Uterus (tissue), 4 donors: ENCODE data around the gene STAP2. TPM values are rescaled to one million over a fixed set of nuclear protein-coding genes. Genes with fewer than 3 reads are reported as not detected.

Source experiments
- DNase-seq, 2 donors: peaks; one replicate each; pipeline ENCODE4 v3.0.0-alpha.2; 2019 to 2020
- H3K27ac ChIP-seq, 2 donors: fragments of 200-600 bp; sonication (generic); 1 replicate in 1 of 2; 2 replicates in 1 of 2; pipeline ENCODE4 v1.5.1; 2016 to 2018
- H3K27me3 ChIP-seq, 2 donors: fragments of 200-600 bp; sonication (generic); one replicate each; pipeline ENCODE4 v1.5.1; 2018 to 2019; ENCODE audit warnings: control low read depth in 1 of 2
- H3K36me3 ChIP-seq, 2 donors: fragments of 200-600 bp; sonication (generic); one replicate each; pipeline ENCODE4 v1.5.1; 2019; ENCODE audit warnings: control low read depth in 1 of 2
- H3K4me1 ChIP-seq, 2 donors: fragments of 200-600 bp; sonication (generic); one replicate each; pipeline ENCODE4 v1.5.1; 2018 to 2019; ENCODE audit warnings: control low read depth in 1 of 2
- H3K4me3 ChIP-seq, 2 donors: fragments of 200-600 bp; sonication (generic); 1 replicate in 1 of 2; 2 replicates in 1 of 2; pipeline ENCODE4 v1.5.1; 2018 to 2019; ENCODE audit warnings: mild to moderate bottlenecking in 1 of 2
- H3K9me3 ChIP-seq, 2 donors: fragments of 200-600 bp; sonication (generic); one replicate each; pipeline ENCODE4 v1.5.1; 2019; ENCODE audit warnings: control low read depth in 1 of 2
- POLR2A ChIP-seq, 2 donors: fragments of 450-650 bp; IDR thresholded peaks; one replicate each; pipeline ENCODE4 v1.6.1; 2016; ENCODE audit warnings: antibody characterized with exemption in 2 of 2, mild to moderate bottlenecking in 1 of 2, moderate library complexity in 1 of 2
- intact Hi-C: fragments of 100-400 bp; cut with DNase I; formaldehyde crosslinking; loops from one replicate; pipeline ENCODE4 v1.15.1; 2023; ENCODE audit warnings: low total_unique reads
- total RNA-seq, 4 donors: library from RNA; depleted of rRNA in 3 of 4; stranded (reverse); fragments of >200 nt in 3 of 4; gene quantifications; one replicate each; pipeline versions ENCODE4 v1.1.0 to v1.2.4, GENCODE V29; 2014 to 2023
- TF ChIP-seq, protein P1 (sequence below), 4 experiments: fragments of 200-600 bp in 2 of 4; fragments of 450-650 bp in 2 of 4; sonication (generic) in 2 of 4; IDR thresholded peaks; one replicate each; pipeline ENCODE4 v1.5.1; 2016 to 2019; ENCODE audit warnings: antibody characterized with exemption in 4 of 4, mild to moderate bottlenecking in 2 of 4, moderate library complexity in 1 of 4
- donor health status: DM: yes; HTN: yes; CAD: no.

Gene STAP2
- total RNA-seq, 4 donors from 2014 or later: 0.29 to 9.4 (median 6.2) TPM

DNA sequence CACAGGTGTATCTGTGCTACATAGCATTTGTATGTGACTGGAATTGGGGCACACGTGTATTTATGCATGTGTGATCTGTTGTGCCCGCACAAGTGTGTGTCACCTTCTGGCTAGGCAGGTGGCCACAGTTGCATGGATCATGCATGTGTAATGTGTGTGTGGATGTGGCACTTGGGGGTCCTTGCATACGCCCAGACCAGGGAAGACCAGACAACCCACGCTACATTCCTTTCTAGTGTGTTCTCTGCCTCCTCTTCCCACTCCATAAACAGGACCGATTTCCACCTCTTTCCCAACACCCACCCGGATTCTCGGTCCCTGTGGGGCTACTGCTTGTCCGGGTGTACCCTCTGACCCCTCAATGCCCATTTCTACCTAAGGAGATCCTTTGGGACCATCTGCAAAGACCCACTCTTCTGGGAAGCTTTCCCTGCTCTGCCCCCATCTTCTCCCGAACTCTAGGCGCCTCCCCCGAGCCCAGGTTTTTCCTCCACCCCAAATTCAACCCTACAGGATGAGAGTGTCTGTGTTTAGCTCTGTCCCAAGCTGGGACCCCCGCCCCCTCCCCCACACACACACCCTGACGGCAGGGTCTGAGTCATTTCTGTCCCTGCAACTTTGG is 12.3 kb downstream of the STAP2 start:
- intact Hi-C loops: no loop called here
- no peak for DNase-seq
- Histone ChIP-seq H3K27me3 (no peaks in the 10 kb centered on the region), H3K4me3 (no peak overlapping the region), H3K27ac (no peak overlapping the region), H3K36me3 (no peaks in the 10 kb centered on the region), H3K9me3 (no peaks in the 10 kb centered on the region), H3K4me1 (peaks cover 0 to 11% of the 10 kb centered on the region in 2 donors)
- TF ChIP-seq POLR2A (IDR thresholded peaks at IDR 0.05): no peak
- TF ChIP-seq, protein P1, sequence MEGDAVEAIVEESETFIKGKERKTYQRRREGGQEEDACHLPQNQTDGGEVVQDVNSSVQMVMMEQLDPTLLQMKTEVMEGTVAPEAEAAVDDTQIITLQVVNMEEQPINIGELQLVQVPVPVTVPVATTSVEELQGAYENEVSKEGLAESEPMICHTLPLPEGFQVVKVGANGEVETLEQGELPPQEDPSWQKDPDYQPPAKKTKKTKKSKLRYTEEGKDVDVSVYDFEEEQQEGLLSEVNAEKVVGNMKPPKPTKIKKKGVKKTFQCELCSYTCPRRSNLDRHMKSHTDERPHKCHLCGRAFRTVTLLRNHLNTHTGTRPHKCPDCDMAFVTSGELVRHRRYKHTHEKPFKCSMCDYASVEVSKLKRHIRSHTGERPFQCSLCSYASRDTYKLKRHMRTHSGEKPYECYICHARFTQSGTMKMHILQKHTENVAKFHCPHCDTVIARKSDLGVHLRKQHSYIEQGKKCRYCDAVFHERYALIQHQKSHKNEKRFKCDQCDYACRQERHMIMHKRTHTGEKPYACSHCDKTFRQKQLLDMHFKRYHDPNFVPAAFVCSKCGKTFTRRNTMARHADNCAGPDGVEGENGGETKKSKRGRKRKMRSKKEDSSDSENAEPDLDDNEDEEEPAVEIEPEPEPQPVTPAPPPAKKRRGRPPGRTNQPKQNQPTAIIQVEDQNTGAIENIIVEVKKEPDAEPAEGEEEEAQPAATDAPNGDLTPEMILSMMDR (IDR thresholded peaks at IDR 0.05): no peak

DNA sequence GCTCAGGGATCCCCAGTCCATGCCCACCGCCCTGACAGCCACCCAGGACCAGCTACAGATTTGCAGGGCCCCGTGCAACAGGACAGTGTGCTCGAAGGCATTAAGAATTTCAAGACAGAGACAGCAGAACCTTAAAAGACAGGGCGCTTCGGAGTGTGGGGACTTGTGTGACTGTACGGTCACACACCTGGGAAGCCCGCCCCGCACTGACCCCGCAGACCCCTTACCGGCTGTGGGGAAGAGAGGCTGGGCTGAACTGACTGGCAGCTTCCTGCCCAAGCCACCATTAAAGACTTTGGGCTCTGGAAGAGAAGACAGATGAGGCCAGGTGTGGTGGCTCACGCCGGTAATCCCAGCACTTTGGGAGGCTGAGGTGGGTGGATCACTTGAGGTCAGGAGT is 14.4 kb downstream of the STAP2 start:
- Histone ChIP-seq H3K27me3 (no peaks in the 10 kb centered on the region), H3K9me3 (no peaks in the 10 kb centered on the region), H3K4me3 (no peak overlapping the region), H3K4me1 (peaks cover 0 to 11% of the 10 kb centered on the region in 2 donors), H3K27ac (no peak overlapping the region), H3K36me3 (no peaks in the 10 kb centered on the region)
- TF ChIP-seq POLR2A (IDR thresholded peaks at IDR 0.05): no peak
- TF ChIP-seq, protein P1 (IDR thresholded peaks at IDR 0.05): no peak
- intact Hi-C loops: no loop called here
- no peak for DNase-seq

DNA sequence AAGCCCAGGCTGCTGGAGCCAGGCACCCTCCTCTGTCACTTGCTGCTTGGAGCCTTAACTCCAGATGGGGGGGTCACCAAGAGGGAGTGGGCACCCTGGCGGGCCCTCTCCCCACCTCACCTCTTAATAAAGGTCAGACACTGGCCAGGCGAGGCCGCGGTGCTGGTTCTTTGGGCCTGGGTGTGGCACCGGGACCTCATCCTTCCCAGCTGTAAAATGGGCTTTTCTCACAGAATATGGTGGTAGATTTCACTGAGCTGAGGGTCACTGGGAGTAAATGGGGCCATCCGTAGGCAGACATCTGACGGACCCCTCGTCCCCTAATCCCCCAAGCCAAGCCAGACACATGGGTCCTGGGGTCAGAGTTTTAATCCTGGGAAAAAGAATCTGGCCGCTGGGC is 14.9 kb downstream of the STAP2 start:
- TF ChIP-seq POLR2A (IDR thresholded peaks at IDR 0.05): no peak
- TF ChIP-seq, protein P1 (IDR thresholded peaks at IDR 0.05): no peak
- intact Hi-C loops: no loop called here
- Histone ChIP-seq H3K4me3 (no peak overlapping the region), H3K27ac (no peak overlapping the region), H3K36me3 (no peaks in the 10 kb centered on the region), H3K27me3 (no peaks in the 10 kb centered on the region), H3K9me3 (no peaks in the 10 kb centered on the region), H3K4me1 (peaks cover 0 to 11% of the 10 kb centered on the region in 2 donors)
- DNase-seq: no peak

- H3K4me1 ChIP-seq: peaks cover 0 to 11% of the 10 kb centered on the region in 2 donors
- no peak for TF ChIP-seq POLR2A (IDR thresholded peaks at IDR 0.05)
- TF ChIP-seq, protein P1 (IDR thresholded peaks at IDR 0.05): no peak
- DNase-seq: no peak
- no peaks in the 10 kb centered on the region for H3K27me3 ChIP-seq
- no peaks in the 10 kb centered on the region for H3K9me3 ChIP-seq
- no peaks in the 10 kb centered on the region for H3K36me3 ChIP-seq
- intact Hi-C loops: no loop called here
- no peak overlapping the region for H3K27ac ChIP-seq
- no peak overlapping the region for H3K4me3 ChIP-seq
Measured at GRCh38 chr19:4322942-4323665, 15.5 kb downstream of the STAP2 start.

DNA sequence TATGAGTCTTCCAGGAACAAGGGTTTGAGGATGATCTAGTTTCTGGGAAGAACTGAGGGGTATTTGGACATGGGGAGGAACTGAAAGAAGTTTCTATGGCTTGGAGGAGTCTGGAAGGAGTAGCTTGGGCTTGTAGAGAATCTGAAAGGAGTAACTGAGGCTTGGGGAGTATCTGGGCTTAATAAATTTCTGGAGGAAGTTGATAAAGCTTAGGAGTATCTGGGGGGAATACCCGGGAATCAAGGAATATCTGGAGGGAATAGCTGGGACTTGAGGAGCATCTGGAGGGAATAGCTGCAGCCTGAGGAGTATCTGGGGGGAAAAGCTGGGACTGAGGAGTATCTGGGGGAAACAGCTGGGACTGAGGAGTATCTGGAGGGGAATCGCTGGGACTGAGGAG is 18.2 kb downstream of the STAP2 start:
- intact Hi-C loops: no loop called here

More for the DNA sequence above, 18.2 kb downstream of the STAP2 start:
- Histone ChIP-seq H3K9me3 (no peaks in the 10 kb centered on the region), H3K4me3 (no peak overlapping the region), H3K27ac (no peak overlapping the region), H3K4me1 (no peaks in the 10 kb centered on the region), H3K27me3 (no peaks in the 10 kb centered on the region), H3K36me3 (no peaks in the 10 kb centered on the region)
- TF ChIP-seq POLR2A (IDR thresholded peaks at IDR 0.05): no peak
- no peak for DNase-seq
